ENCODE results near the gene SEMA5A.

The SEMA5A gene

GRCh38 chr5:9202636-9203035 is 343.2 kb downstream of the SEMA5A start:
- DNase-seq, result no peak

- DNase-seq, result no peak
Observed at GRCh38 chr5:9201761-9202160, 344.1 kb downstream of the SEMA5A start.

GRCh38 chr5:9201011-9201410 is 344.9 kb downstream of the SEMA5A start:
- DNase-seq, result no peak

- peak; percentile 44 for DNase-seq
Observed at GRCh38 chr5:9198394-9198793, 347.5 kb downstream of the SEMA5A start.

GRCh38 chr5:9197881-9198260 is 348.0 kb downstream of the SEMA5A start:
- peak; percentile 58 for DNase-seq

- peak; percentile 65 for DNase-seq
Observed at GRCh38 chr5:9196403-9197227, 349.3 kb downstream of the SEMA5A start.

- peak; percentile 77 for DNase-seq
Observed at GRCh38 chr5:9194509-9194908, 351.4 kb downstream of the SEMA5A start.

- no peak for DNase-seq
Observed at GRCh38 chr5:9192266-9192665, 353.6 kb downstream of the SEMA5A start.

- no peak for DNase-seq
Observed at GRCh38 chr5:9189681-9190080, 356.2 kb downstream of the SEMA5A start.

- DNase-seq, result no peak
Observed at GRCh38 chr5:9188956-9189355, 356.9 kb downstream of the SEMA5A start.

- peak; percentile 90 for DNase-seq
Observed at GRCh38 chr5:9188131-9188530, 357.7 kb downstream of the SEMA5A start.

- DNase-seq, result no peak
Observed at GRCh38 chr5:9187614-9188013, 358.3 kb downstream of the SEMA5A start.

GRCh38 chr5:9186069-9186468 is 359.8 kb downstream of the SEMA5A start:
- no peak for DNase-seq

GRCh38 chr5:9183992-9184391 is 361.9 kb downstream of the SEMA5A start:
- DNase-seq, result no peak

GRCh38 chr5:9182899-9183695 is 362.8 kb downstream of the SEMA5A start:
- DNase-seq, result no peak

- peak; percentile 39 for DNase-seq
Observed at GRCh38 chr5:9176641-9177040, 369.2 kb downstream of the SEMA5A start.

GRCh38 chr5:9174446-9174845 is 371.4 kb downstream of the SEMA5A start:
- DNase-seq, result peak; percentile 41

GRCh38 chr5:9173281-9174048 is 372.4 kb downstream of the SEMA5A start:
- DNase-seq, result peak; percentile 97

GRCh38 chr5:9170026-9170425 is 375.8 kb downstream of the SEMA5A start:
- peak; percentile 57 for DNase-seq

- no peak for DNase-seq
Observed at GRCh38 chr5:9169557-9169902, 376.3 kb downstream of the SEMA5A start.

GRCh38 chr5:9168791-9169556 is 376.9 kb downstream of the SEMA5A start:
- no peak for DNase-seq

Measured in fibroblast of skin of back (primary cell).